ENCODE results near the gene ASTL.
A peak's percentile ranks its signal among the peaks of the same experiment; 100 is the strongest.

ASTL gene

DNA sequence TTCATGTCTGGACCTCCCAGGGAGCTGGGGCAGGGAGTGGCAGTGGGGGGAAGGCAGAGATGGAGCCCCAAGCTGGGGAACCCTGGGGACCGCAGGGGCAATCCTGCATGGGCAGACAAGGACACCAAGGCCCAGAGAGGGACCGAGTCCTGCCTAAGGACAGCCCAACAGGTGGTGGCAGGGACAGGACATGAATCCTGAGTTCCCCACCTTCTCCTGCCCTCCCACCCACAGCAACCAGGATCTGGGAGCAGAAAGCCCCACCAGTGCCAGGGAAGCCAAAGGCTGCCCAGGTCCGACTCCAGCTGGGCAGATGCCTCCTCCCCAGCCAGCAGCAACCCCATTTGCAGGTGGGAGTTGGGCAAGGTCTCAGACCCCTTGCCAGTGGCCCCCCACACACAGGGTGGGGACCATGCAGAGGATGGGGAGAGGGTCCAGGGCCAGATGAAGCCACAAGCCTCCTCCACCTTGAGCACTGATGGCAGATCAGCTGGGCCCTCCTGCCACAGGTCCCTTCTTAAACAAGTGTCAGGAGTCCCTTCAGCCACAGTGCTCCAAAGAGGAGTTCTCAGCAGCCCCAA, 28.3 kb downstream of the ASTL start:
- TF ChIP-seq, protein P1, sequence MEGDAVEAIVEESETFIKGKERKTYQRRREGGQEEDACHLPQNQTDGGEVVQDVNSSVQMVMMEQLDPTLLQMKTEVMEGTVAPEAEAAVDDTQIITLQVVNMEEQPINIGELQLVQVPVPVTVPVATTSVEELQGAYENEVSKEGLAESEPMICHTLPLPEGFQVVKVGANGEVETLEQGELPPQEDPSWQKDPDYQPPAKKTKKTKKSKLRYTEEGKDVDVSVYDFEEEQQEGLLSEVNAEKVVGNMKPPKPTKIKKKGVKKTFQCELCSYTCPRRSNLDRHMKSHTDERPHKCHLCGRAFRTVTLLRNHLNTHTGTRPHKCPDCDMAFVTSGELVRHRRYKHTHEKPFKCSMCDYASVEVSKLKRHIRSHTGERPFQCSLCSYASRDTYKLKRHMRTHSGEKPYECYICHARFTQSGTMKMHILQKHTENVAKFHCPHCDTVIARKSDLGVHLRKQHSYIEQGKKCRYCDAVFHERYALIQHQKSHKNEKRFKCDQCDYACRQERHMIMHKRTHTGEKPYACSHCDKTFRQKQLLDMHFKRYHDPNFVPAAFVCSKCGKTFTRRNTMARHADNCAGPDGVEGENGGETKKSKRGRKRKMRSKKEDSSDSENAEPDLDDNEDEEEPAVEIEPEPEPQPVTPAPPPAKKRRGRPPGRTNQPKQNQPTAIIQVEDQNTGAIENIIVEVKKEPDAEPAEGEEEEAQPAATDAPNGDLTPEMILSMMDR (conservative IDR thresholded peaks at IDR 0.05; ENCODE audit: low read length), result no peak
- no peak overlapping the region for H3K4me3 ChIP-seq (ENCODE audit: low read length)
- DNase-seq (ENCODE audit: low read depth), result no peak

DNA sequence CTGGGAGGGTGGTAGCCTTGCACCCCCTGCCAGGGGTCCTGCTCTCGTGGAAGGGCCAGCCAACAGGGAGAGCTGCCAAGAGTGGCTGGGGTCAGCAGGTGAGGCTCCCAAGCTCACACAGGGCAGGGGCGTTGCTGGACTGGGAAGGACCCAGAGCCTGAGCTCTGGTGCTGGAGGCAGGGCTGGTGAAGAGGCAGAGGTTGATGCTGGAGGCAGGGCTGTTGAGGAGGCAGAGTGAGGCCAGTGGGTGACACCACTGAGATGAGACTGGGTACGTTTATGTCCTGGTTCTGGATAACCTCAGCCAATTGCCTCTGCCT, 29.0 kb downstream of the ASTL start:
- H3K4me3 ChIP-seq (ENCODE audit: low read length), result no peak overlapping the region
- TF ChIP-seq, protein P1 (conservative IDR thresholded peaks at IDR 0.05; ENCODE audit: low read length), result no peak
- DNase-seq (ENCODE audit: low read depth), result no peak

DNA sequence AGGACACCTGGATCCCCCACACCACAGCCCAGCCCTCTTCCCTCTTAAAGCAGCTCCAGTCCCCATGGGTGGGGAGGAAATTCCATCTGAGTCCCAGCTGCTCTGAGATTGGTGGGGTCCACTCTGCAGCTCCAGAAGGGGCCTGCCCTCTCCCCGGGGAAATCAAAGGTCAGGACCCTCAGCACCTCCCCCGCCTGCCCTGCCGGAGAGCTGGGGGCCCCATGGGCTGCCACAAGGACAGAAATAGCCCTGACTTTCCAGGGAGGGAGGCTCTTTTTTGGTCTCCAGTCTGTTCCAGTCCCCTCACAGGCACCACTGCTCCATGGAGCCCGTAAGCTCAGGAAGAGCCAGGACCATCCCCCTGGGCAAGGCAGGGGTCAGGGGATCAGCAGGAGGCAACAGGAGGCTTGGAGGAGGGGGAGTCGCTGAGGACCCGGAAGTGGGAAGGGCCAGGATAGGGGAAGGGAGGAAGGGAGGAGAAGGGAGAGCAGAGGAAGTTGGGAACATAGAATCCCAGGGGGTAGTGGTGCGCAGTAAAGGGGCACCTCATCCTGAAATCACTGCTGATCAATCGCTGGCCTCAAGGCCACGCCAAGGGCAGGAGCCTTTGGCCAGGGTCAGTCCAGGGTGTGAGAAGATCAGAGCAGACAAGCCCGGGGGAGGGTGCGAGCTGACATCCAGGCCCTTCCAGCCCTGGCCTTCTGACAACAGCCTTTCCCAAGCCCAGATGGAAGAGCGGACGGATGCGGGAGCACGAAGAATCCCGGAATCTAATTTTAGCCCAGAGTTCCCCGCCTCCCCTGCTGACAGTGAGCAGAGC, 29.6 kb downstream of the ASTL start:
- TF ChIP-seq, protein P1 (conservative IDR thresholded peaks at IDR 0.05; ENCODE audit: low read length), result no peak
- H3K4me3 ChIP-seq (ENCODE audit: low read length), result no peak overlapping the region
- peak; percentile 42 for DNase-seq (ENCODE audit: low read depth)

DNA sequence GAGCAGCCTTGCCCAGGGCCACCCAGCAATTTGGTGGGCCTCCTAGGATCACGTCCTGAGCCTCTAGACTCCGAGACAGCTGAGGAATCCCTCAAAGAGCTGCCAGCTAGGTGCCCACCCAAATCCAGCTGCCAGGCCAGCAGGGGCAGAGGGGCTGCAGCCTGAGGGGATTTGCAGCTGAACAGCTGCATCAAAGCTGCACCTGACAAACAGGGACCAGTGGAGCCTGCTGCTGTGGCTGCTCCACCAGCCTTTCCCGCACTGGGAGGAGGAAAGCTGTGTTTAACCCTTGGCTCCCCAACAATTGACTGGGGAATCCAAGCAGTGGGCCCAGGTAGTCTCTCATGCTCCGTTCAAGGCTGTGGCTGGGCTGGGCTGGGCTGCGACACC, 30.2 kb downstream of the ASTL start:
- DNase-seq (ENCODE audit: low read depth), result no peak
- no peak overlapping the region for H3K4me3 ChIP-seq (ENCODE audit: low read length)
- TF ChIP-seq, protein P1 (conservative IDR thresholded peaks at IDR 0.05; ENCODE audit: low read length), result no peak

DNA sequence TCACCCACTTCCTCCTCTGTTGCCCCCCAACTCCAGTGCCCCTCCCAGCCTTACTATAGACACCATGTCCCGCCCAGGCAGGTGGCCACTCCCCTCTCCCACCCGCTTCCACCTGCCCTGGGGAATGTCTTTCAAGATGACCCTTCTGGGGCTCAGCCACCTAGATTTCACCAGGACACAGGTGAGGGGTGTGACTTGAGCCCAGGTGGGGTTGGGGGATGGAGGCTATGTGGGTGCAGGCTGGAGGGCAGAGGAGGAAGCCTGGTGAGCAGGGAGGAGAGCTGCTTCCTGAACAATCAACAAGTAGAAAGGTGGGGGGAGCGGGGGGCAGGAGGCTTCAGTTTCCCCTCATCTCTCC, 30.6 kb downstream of the ASTL start:
- TF ChIP-seq, protein P1 (conservative IDR thresholded peaks at IDR 0.05; ENCODE audit: low read length), result no peak
- no peak for DNase-seq (ENCODE audit: low read depth)
- H3K4me3 ChIP-seq (ENCODE audit: low read length), result no peak overlapping the region

DNA sequence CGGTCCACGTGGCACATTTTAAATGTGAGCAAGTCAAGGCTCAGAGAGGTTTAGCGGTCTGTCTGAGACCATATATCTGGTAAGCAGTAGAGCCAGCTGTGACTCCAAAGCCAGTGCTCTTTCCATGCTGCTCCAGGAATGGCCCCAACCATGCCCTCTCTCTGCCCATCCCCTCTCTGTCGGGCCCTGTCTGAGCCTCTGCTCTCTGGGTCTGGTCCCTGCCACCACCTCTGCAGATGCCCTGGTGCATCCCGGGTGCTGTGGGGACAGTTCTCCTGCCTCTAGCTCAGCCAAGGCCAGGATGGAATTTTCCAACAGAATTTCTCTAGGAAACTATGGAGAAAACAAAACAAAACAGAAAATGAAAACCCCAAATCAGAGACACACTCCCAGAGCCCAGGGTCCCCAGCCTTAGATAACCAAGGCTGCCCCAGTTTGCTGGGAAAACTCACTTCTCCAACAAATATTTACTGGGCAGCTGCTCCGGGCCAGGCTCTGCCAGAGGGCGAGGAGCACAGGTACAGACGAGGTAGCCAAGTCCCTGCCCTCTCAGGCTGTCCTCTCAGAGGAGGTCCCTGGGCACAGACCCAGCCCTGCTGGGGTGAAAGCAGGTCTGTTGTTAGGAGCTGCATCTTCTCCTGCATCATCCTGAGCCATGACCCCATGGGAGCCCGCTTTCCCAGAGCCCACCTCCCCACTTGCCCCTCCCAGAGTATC, 31.2 kb downstream of the ASTL start:
- TF ChIP-seq, protein P1 (conservative IDR thresholded peaks at IDR 0.05; ENCODE audit: low read length), result no peak

More for the DNA sequence above, 31.2 kb downstream of the ASTL start:
- DNase-seq (ENCODE audit: low read depth), result no peak
- H3K4me3 ChIP-seq (ENCODE audit: low read length), result no peak overlapping the region
